Gastrocnemius medialis (tissue), 4 donors: ENCODE measurements around the gene NFASC. TPM values are rescaled to one million over a fixed set of nuclear protein-coding genes. Genes with fewer than 3 reads are reported as not detected.

Experiments
- ATAC-seq, 2 donors: fragments of 150-250 bp; one replicate each; pipeline ENCODE4 v1.9.1; 2016
- DNase-seq, 2 donors: peaks; one replicate each; pipeline ENCODE4 v3.0.0-alpha.2; 2019
- H3K27ac ChIP-seq, 4 donors: fragments of 200-600 bp; sonication (generic); 1 replicate in 1 of 4; 2 replicates in 3 of 4; pipeline ENCODE4 v1.5.1; 2016 to 2018; ENCODE audit warnings: mild to moderate bottlenecking in 2 of 4, moderate library complexity in 1 of 4
- H3K27me3 ChIP-seq, 3 donors: fragments of 200-600 bp; sonication (generic) in 2 of 3; 1 replicate in 1 of 3; 2 replicates in 2 of 3; pipeline versions ENCODE4 v1.5.1 to v1.6.0; 2016 to 2019; ENCODE audit warnings: mild to moderate bottlenecking in 1 of 3, moderate library complexity in 1 of 3
- H3K36me3 ChIP-seq, 2 donors: fragments of 200-600 bp; sonication (generic) in 1 of 2; one replicate each; pipeline ENCODE4 v1.5.1; 2017 to 2018
- H3K4me1 ChIP-seq, 2 donors: fragments of 200-600 bp; sonication (generic) in 1 of 2; one replicate each; pipeline ENCODE4 v1.5.1; 2016 to 2017; ENCODE audit warnings: mild to moderate bottlenecking in 2 of 2
- H3K4me3 ChIP-seq, 4 donors: fragments of 200-600 bp; sonication (generic) in 3 of 4; 1 replicate in 1 of 4; 2 replicates in 3 of 4; pipeline ENCODE4 v1.5.1; 2016 to 2019; ENCODE audit warnings: mild to moderate bottlenecking in 2 of 4
- H3K9me3 ChIP-seq, 3 donors: fragments of 200-600 bp; sonication (generic) in 2 of 3; 1 replicate in 1 of 3; 2 replicates in 2 of 3; pipeline ENCODE4 v1.5.1; 2016 to 2019
- CTCF ChIP-seq, 5 experiments: fragments of 450-650 bp in 3 of 5; fragments of 200-600 bp in 2 of 5; sonication (generic) in 2 of 5; IDR thresholded peaks in 4 of 5; conservative IDR thresholded peaks in 1 of 5; 1 replicate in 4 of 5; 2 replicates in 1 of 5; pipeline ENCODE4 v1.5.1; 2016 to 2019; ENCODE audit warnings: antibody characterized with exemption in 5 of 5, mild to moderate bottlenecking in 3 of 5, moderate library complexity in 3 of 5
- POLR2A ChIP-seq, 2 donors: fragments of 450-650 bp; IDR thresholded peaks; one replicate each; pipeline ENCODE4 v1.6.1; 2017; ENCODE audit warnings: antibody characterized with exemption in 2 of 2, mild to moderate bottlenecking in 2 of 2, moderate library complexity in 2 of 2
- in situ Hi-C, 4 donors: fragments of 200-750 bp; cut with MboI; loops; one replicate each; pipeline versions ENCODE4 v1.15.0 to v1.8.0; 2017; ENCODE audit warnings: low sequenced_read_pairs in 4 of 4
- intact Hi-C: fragments of 100-400 bp; cut with DNase I; formaldehyde crosslinking; loops from one replicate; pipeline ENCODE4 v1.15.1; 2023; ENCODE audit warnings: low total_unique reads
- total RNA-seq, 4 donors: library from RNA; depleted of rRNA; stranded (reverse); fragments of >200 nt; gene quantifications; one replicate each; pipeline versions ENCODE4 v1.1.0 to v1.2.3, GENCODE V29; 2016

Gene NFASC
- total RNA-seq, 4 donors from 2014 or later = 0.75 to 4.7 (median 2.4) TPM

GRCh38 chr1:205060746-205061145 lies 190.1 kb downstream of the NFASC start:
- Histone ChIP-seq H3K9me3 (no peaks in the 10 kb centered on the region), H3K36me3 (no peaks in the 10 kb centered on the region), H3K4me3 (no peak overlapping the region), H3K4me1 (no peaks in the 10 kb centered on the region), H3K27me3 (no peaks in the 10 kb centered on the region), H3K27ac (no peak overlapping the region)
- intact Hi-C loops = loop anchor here (5.0 kb wide), 2 partner anchors 68 to 83 kb away; no protein-coding TSS in a partner anchor
- TF ChIP-seq CTCF (IDR thresholded peaks at IDR 0.05 in 4 of 5, conservative IDR thresholded peaks at IDR 0.05 in 1 of 5) (no peak), POLR2A (IDR thresholded peaks at IDR 0.05) (no peak)
- DNase-seq = no peak
- ATAC-seq = no peak
- in situ Hi-C loops = loop anchor here in 2 of 4 donors (5.0 to 10.0 kb wide), 2 partner anchors 83 to 86 kb away; no protein-coding TSS in a partner anchor

- no peak overlapping the region for H3K27ac ChIP-seq
- TF ChIP-seq POLR2A (IDR thresholded peaks at IDR 0.05) (no peak), CTCF (IDR thresholded peaks at IDR 0.05 in 4 of 5, conservative IDR thresholded peaks at IDR 0.05 in 1 of 5) (no peak)
- ATAC-seq (peak in 1 of 2 donors; percentile 29), DNase-seq (no peak)
- in situ Hi-C loops = loop anchor here in 2 of 4 donors (5.0 to 10.0 kb wide), 2 partner anchors 84 to 86 kb away; no protein-coding TSS in a partner anchor
- H3K36me3 ChIP-seq = no peaks in the 10 kb centered on the region
- H3K4me3 ChIP-seq = no peak overlapping the region
- no peaks in the 10 kb centered on the region for H3K9me3 ChIP-seq
- no peaks in the 10 kb centered on the region for H3K4me1 ChIP-seq
- no peaks in the 10 kb centered on the region for H3K27me3 ChIP-seq
- intact Hi-C loops = loop anchor here (5.0 kb wide), 2 partner anchors 69 to 84 kb away; no protein-coding TSS in a partner anchor
Observed at GRCh38 chr1:205061227-205061626, 190.6 kb downstream of the NFASC start.

- no peaks in the 10 kb centered on the region for H3K9me3 ChIP-seq
- H3K36me3 ChIP-seq = no peaks in the 10 kb centered on the region
- no peak overlapping the region for H3K4me3 ChIP-seq
- intact Hi-C loops (loop anchor here (5.0 kb wide), 2 partner anchors 69 to 84 kb away; no protein-coding TSS in a partner anchor), in situ Hi-C loops (loop anchor here in 2 of 4 donors (5.0 to 10.0 kb wide), 2 partner anchors 84 to 87 kb away; no protein-coding TSS in a partner anchor)
- H3K27ac ChIP-seq = no peak overlapping the region
- peak; percentile 17 to 68 for ATAC-seq
- DNase-seq = peak; percentile 13 to 55
- no peaks in the 10 kb centered on the region for H3K4me1 ChIP-seq
- TF ChIP-seq POLR2A (IDR thresholded peaks at IDR 0.05) (no peak), CTCF (IDR thresholded peaks at IDR 0.05 in 4 of 5, conservative IDR thresholded peaks at IDR 0.05 in 1 of 5) (peak; percentile 53 to 79 (median 74))
- no peaks in the 10 kb centered on the region for H3K27me3 ChIP-seq
Observed at GRCh38 chr1:205061665-205062069, 191.0 kb downstream of the NFASC start.

- in situ Hi-C loops (loop anchor here in 2 of 4 donors (5.0 to 10.0 kb wide), 2 partner anchors 85 to 88 kb away; no protein-coding TSS in a partner anchor), intact Hi-C loops (loop anchor here (5.0 kb wide), 2 partner anchors 70 to 85 kb away; no protein-coding TSS in a partner anchor)
- Histone ChIP-seq H3K9me3 (no peaks in the 10 kb centered on the region), H3K36me3 (no peaks in the 10 kb centered on the region), H3K4me3 (no peak overlapping the region), H3K27me3 (no peaks in the 10 kb centered on the region), H3K27ac (no peak overlapping the region), H3K4me1 (no peaks in the 10 kb centered on the region)
- ATAC-seq (no peak), DNase-seq (no peak)
- no peak for TF ChIP-seq CTCF (IDR thresholded peaks at IDR 0.05 in 4 of 5, conservative IDR thresholded peaks at IDR 0.05 in 1 of 5)
- no peak for TF ChIP-seq POLR2A (IDR thresholded peaks at IDR 0.05)
Observed at GRCh38 chr1:205062319-205062718, 191.7 kb downstream of the NFASC start.
